HG03442 (cell line): ENCODE measurements around the gene OR2T5.
"Not testable (repeated sequence)": the region's sequence is repeated elsewhere in the genome, so short reads cannot be mapped to it uniquely, and the experiment has no call there.

Experiments
- ATAC-seq: cut with Tn5 transposase; IDR thresholded peaks from one replicate; pipeline ENCODE4 v1.9.1; 2021; ENCODE audit warnings: mild to moderate bottlenecking, moderate library complexity; ENCODE audit not compliant: unreplicated experiment

The OR2T5 gene, protein sequence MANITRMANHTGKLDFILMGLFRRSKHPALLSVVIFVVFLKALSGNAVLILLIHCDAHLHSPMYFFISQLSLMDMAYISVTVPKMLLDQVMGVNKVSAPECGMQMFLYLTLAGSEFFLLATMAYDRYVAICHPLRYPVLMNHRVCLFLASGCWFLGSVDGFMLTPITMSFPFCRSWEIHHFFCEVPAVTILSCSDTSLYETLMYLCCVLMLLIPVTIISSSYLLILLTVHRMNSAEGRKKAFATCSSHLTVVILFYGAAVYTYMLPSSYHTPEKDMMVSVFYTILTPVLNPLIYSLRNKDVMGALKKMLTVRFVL

GRCh38 chr1:248488289-248488688, at the start of gene OR2T5:
TSS of gene OR2T5 (plus strand) at chr1:248488589. CDS start at chr1:248488589, 0 bp downstream.
- not testable (repeated sequence) for ATAC-seq

DNA sequence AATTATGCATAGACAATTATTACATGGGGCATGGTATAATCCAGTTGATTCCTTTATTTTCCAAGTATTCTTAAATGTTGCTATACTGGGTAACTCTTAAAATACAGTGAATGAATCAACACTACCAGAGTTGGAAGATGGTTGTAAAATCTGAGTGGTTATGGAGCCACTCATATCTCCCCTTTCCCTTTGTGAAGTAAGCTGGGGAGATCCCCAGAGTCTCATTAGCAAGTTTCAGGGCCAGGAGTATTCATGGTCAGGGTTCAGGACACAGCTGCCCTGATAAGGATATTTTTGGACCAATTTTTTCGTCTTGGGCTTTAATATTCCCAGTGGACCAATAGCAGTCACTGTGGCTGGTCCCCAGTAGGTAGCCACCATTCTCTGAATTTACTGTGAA, 49.7 kb upstream of the OR2T5 start:
- ATAC-seq: peak; percentile 49

DNA sequence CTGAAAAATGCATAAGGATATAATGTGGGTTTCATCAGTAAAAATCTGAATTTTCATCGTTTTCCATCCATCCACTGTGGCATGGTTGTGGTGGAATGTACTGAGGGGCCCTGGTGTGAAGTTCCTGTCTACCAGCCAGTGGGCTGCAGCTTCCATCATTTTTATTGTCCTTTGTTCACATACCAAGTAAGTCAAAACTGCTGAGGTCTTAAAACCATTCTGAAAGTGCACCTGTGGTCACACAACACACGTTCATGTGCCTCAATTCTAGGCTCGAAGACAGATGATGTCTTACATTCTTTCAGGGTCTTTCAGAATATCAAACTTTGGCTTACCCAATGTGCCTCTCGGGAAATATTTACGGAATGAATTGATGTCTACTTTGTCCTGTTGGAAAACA, 49.1 kb upstream of the OR2T5 start:
- ATAC-seq: not testable (repeated sequence)

DNA sequence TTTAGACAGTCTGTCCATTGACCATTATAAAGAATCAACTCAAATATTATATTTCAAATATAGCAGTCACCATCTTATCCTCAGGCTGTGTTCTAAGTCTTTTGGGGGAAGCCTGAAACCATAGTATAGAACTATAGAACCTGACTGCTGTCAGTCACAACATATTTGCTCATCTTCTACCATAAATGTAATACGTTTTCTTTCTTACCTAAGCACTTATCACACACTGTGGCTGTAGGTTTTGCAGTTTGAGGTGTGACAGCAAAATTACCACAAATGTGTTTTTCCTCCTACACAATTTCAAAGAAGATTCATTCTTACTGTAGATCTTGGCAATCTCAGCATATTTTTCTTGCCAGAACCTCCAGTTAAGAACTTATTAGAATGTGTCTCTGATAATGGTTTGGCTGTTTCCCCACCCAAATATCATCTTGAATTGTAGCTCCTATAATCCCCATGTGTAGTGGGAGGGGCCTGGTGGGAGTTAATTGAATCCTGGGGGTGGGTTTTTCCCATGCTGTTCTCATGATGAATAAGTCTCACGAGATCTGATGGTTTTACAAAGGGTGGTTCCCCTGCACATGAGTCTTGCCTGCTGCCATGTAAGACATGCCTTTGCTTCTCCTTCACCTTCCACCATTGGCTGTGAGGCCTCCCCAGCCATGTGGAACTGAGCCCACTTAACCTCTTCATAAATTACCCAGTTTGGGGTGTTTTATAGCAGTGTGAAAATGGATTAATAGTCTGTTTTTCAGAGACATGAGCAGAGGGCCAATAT, 45.7 kb upstream of the OR2T5 start:
- ATAC-seq: not testable (repeated sequence)

- not testable (repeated sequence) for ATAC-seq
These were observed 43.8 kb upstream of the OR2T5 start for GRCh38 chr1:248444603-248445002.

DNA sequence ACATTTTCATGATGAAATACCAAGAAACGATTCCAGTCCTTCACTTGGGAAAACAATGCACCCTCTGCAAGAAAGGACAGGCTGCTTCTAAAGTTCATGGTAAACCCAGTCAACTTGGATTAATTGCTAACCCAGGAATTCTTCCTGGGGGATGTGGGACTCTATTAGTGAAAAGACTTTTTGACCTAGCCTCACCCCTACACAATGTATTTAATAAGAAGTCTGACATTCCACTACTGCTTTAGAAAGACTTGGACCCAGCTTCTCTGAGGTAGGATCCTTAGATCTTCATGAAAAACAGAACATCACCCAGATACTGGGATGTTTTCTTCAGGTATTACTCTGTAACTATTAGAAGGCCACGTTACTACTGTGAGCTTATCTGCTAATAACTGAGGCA, 43.0 kb upstream of the OR2T5 start, which contains the start of gene OR2T2:
TSS of gene OR2T2 (plus strand) at position 239 of the 400 bp plus-strand sequence. CDS start 7,161 bp downstream, outside the sequence.
- ATAC-seq: not testable (repeated sequence)

GRCh38 chr1:248448409-248449074, 39.8 kb upstream of the OR2T5 start:
- peak; percentile 57 for ATAC-seq

DNA sequence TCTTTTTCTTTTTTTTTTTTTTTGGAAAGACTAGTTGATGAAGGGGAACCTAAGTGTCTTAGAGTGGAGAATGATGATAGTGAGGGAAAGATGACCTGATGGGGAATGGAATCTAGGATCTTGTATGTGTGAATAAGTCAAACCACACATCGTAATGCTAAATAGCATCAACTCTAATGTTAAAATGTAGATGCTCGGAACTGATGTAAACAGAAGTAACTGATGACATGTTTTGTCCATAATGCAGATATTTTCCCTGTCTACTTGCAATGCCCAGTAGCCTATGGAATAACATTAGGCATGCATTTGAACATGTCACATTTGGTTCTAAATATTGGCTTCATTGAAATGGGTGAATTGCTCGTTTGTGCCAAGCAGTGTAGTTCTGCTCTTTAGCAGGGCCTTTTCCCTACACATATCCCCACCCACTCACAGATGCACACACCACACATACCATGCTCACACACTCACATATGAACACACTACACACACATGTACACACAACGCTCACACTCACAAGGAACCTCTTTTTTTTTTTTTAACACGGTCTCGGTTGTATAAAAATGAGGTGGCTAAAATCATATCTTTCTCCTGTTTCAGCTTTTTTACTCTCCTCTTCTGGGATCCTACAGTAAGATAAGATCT, 38.4 kb upstream of the OR2T5 start:
- ATAC-seq: not testable (repeated sequence)

DNA sequence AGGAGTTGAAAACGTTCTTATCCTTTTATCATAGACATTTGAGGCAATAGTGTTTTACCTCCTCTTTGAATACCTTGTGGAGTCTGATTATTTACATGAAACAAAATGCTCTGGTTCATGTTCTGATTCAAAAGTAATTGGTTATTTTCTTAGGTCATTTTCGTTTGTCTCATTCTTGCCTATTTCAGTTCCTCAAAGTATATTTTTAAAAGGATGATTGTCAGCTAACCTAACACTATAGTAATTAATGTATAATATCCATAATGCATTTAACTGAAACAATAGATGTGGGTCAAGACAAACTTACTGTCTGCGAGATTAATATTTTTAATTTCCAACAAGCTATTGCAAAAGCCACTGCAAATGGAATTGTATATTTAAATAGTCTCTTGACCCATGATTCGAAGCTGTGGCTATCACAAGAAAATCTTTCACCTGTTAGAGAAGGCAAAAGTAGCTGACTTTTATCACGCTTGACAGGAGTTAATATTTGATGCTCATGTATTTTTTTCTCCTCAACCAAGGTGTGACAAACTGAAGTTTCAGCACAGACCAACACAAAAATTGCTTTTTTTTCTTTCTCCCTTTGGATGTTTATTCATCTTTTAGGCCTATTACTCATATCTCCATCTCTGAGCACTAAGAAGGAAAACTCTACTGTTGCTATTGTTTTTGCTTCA, 37.8 kb upstream of the OR2T5 start:
- ATAC-seq: peak; percentile 62

DNA sequence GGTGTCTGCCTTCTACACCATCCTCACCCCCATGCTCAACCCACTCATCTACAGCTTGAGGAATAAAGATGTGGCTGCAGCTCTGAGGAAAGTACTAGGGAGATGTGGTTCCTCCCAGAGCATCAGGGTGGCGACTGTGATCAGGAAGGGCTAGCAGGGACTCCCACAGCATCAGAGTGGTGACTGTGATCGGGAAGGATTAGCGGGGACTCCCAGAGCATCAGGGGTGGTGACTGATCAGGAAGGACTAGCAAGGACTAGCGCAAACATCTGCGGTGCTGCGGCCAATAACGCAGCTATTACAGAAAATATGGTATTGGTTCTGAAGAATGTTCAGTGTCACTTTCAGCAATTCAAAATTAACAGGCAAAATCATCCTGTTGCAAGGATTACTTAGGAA, 34.8 kb upstream of the OR2T5 start:
- ATAC-seq: not testable (repeated sequence)

- not testable (repeated sequence) for ATAC-seq
These were observed 33.3 kb upstream of the OR2T5 start for GRCh38 chr1:248455045-248455444.

DNA sequence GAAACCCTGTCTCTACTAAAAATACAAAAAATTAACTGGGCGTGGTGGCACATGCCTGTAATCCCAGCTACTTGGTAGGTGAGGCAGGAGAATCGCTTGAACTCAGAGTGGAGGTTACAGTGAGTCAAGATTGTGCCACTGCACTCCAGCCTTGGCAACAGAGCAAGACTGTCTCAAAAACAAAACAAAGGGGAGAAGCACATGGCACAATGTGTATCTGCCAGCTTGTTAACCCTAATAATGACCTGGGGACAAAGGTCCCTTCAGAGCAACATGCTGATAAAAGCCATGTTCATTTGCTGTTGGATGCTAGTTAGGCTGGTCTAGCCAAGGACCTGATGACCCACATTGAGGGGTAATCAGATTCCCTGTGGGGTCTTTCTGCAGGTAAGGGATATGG, 31.8 kb upstream of the OR2T5 start:
- not testable (repeated sequence) for ATAC-seq

DNA sequence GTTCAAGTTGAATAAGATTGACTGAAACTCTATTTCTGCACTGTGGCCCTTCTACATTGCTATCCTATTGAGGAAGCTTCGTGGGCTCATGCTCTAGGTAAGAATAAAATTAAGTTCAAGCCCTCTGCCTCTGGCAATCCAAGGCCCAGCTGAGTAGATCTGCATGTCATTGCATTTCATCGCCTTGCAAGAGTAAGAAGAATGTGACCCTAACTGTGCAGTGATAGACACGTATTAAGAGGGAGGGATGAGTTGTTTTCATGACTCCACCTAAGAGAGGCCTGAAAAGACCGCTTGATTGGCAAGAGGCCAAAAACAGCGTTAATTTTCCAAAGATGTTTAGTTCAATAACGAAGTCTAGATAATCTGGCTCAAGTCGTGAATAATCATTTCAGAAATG, 29.3 kb upstream of the OR2T5 start:
- ATAC-seq: not testable (repeated sequence)

DNA sequence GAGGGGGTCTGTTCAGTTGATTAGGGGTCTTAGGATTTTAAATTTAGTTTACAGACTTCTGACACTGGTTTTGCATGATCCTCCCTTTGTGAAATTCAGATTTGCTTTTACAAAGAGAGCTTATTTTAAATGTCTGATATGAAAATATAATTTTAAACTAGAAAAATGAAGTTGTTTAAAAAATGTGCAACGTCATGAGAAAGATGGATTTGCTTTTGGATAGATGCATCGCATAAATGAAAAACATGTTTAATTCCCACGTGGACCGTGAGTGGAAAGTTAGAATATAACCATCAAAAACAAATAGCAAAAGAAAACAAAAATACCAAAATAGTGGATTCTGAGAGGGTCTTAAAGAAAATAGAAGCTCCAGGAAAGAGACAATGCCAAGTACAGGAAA, 17.2 kb upstream of the OR2T5 start:
- ATAC-seq: no peak

- not testable (repeated sequence) for ATAC-seq
These were observed 16.3 kb upstream of the OR2T5 start for GRCh38 chr1:248472111-248472510.

GRCh38 chr1:248473051-248473450, 15.3 kb upstream of the OR2T5 start, which contains the start of gene OR2T3:
TSS of gene OR2T3 (plus strand) at chr1:248473351. CDS start at chr1:248473351, 0 bp downstream.
- not testable (repeated sequence) for ATAC-seq

GRCh38 chr1:248475660-248476059, 12.7 kb upstream of the OR2T5 start:
- not testable (repeated sequence) for ATAC-seq

DNA sequence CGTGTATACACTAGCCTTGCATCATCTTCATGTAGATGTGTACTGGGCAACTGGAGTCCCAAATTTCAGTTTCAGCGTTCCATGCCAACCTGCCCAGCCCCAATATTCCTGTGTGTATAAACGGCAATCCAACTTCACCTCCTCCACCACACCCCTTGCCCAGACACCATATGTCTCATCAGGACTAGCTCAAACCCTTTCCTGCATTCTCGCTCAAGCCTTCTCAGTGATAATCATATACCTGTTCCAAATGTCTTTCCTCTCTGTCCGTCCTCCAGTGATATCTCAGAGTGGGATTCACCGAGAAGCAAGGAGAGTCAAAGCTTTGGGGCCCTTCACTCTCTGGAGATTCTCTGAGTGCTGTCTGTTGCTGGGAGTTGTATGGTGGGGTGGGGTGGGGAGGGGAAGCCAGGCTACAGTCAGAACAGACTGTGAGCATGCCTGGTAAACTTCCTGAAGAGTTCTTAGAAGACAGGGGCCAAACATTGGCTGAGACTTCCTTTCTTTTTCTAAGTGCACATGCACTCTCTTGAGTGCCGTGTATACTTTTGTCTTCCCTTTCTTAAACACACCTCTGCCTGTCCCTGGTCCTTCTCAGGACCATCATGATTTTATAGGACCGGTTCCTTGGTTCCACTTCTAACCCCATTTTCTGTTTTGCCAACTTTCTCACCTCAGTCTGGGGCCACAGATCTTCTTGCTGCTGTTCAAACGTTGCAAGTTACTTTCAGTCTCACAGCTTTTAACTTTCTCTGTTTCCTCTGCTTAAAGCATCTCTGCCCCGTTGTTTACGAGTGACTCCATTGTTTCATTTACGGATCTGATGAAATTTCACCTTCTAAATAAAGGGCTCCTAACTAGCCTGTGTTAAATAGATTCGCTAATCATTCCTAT, 6.5 kb upstream of the OR2T5 start:
- ATAC-seq: peak; percentile 91

- not testable (repeated sequence) for ATAC-seq
These were observed 8.3 kb downstream of the OR2T5 start for GRCh38 chr1:248496661-248497060.
